GM12875 (cell line): ENCODE data around the gene BHLHA9.

ENCODE experiments used
- H3K4me3 ChIP-seq: one replicate; pipeline ENCODE4 v1.5.1; 2011; ENCODE audit warnings: low read depth, low read length, control low read depth
- TF ChIP-seq, protein P1 (sequence below): IDR thresholded peaks from 2 replicates; pipeline ENCODE4 v1.5.1; 2011; ENCODE audit warnings: low read depth, mild to moderate bottlenecking, control low read depth, inconsistent platforms, low read length, moderate library complexity, borderline replicate concordance; ENCODE audit not compliant: insufficient read depth

The BHLHA9 gene

DNA sequence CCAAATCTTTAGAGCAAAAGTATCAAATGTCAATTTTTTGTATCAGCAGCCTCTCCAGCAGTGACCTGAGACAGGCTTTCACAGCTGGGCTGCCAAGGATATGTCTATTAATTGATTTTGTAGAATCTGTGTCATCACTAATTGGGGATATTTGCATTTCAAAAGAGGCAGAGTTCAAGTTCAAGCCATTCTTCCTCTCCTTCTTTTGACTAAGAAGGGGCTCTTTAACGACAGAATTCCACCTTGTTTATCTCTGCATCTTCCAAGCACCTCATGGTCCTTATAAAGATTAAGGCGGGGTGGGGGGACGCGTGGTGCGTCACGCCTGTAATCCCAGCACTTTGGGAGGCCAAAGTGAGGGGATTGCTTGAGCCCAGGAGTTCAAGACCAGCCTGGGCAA, 15.2 kb upstream of the BHLHA9 start:
- TF ChIP-seq, protein P1, sequence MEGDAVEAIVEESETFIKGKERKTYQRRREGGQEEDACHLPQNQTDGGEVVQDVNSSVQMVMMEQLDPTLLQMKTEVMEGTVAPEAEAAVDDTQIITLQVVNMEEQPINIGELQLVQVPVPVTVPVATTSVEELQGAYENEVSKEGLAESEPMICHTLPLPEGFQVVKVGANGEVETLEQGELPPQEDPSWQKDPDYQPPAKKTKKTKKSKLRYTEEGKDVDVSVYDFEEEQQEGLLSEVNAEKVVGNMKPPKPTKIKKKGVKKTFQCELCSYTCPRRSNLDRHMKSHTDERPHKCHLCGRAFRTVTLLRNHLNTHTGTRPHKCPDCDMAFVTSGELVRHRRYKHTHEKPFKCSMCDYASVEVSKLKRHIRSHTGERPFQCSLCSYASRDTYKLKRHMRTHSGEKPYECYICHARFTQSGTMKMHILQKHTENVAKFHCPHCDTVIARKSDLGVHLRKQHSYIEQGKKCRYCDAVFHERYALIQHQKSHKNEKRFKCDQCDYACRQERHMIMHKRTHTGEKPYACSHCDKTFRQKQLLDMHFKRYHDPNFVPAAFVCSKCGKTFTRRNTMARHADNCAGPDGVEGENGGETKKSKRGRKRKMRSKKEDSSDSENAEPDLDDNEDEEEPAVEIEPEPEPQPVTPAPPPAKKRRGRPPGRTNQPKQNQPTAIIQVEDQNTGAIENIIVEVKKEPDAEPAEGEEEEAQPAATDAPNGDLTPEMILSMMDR, result no peak
- no peak overlapping the region for H3K4me3 ChIP-seq

DNA sequence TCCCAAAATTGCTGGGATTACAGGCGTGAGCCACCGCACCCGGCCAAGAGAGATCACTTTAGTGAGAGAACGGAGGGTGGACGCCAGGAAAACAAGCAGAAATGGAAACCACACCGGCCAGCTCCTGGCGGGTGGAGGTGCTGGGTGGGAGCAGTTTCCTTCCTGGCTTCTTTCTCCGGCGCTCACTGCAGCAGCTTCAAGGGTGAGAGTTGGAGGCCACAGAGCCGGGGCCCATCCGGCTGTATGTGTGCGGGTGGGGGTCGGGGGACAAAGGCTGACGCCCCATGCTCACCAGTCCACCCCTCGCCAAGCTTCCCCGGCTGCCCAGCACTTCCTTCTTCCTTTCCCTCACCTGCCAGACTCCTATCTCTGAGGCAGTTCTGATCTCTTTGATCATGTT, 13.5 kb upstream of the BHLHA9 start:
- TF ChIP-seq, protein P1, result no peak
- H3K4me3 ChIP-seq, result no peak overlapping the region

DNA sequence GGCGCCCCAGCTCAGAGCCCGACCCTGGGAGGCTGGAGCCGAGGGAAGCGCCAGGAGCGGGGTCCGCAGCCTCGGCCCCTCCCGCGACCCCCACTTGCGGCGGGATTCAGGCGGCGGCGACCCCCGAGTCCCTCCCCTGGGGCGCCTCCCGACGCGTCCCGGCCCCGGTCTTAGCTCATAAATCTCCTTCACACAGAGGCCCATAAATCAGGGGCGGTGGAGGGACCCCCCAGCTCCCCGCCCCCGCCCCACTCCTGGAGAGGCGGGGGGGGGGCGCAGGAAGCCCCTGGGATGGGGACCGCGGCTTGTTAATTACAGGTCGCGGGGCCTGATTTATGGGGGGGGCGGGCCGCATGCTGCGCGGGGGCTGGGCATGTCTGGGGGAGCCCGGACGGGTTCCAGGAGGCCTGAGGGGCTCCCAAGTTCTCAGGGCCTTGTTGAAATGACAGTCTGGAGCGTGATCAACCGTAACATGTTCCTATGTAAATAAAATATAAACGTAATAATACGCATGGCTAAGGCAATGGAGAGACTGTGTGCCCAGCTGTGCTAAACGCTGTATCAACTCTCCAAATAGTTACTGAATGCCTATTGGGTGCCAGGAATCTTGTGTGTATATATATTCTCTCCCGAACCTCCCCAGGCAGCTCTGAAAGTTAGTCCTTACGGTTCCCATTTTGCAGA, 10.0 kb upstream of the BHLHA9 start:
- H3K4me3 ChIP-seq, result no peak overlapping the region
- TF ChIP-seq, protein P1, result no peak

DNA sequence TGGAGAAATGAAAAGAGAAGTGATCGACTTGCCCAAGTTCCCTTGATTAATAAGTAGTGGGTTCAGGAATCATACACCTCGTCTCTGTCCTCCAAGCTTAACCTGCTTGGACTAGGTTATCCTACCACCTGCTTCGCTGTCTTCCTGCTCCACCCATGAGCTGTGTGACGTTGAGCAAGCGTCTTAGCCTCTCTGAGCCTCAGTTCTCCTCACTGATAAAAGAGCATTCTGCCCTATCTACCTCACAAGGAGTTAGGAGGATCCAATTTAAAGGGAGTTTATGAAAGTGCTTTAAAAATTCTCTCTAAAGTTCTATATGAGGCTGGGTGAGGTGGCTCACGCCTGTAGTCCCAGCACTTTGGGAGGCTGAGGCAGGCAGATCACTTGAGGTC, 9.5 kb upstream of the BHLHA9 start:
- H3K4me3 ChIP-seq, result no peak overlapping the region
- TF ChIP-seq, protein P1, result no peak

DNA sequence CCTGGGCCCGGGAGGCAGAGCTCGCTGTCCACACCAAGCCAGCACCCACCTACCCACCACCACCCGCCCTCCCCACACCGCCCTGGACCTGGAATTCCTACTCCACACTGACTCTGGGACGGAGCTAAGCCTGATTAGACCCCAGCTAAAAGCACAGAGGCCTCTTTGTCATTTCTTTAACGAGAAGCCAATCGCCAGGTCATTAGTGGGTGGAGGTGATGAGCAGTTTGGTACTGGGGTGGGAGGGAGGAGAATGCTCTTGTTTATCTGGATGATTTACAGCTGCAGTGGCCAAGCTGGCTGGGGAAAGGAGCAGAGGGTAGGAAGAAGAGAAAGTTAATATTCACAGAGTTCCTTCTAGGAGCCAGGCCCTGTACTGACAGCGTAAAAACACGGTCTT, 6.0 kb upstream of the BHLHA9 start:
- TF ChIP-seq, protein P1, result no peak
- no peak overlapping the region for H3K4me3 ChIP-seq

DNA sequence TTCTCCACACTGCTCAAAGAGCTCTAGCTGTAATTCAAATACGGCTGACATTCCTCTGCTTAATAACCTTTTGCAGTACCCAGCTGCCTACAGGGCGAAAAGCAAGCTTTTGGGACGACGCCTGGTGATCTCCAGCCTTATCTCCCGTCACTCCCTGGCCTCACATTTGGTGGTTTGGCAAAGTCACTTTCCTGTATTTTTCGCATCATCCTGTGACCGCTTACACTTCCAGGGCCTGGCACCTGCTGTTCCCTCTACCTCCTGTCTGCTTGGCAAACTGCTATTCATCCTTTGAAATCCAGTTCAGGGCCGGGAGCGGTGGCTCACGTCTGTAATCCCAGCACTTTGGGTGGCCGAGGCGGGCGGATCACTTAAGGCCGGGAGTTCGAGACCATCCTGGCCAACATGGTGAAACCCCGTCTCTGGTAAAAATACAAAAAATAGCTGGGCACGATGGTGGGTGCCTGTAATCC, 2.7 kb upstream of the BHLHA9 start:
- TF ChIP-seq, protein P1, result no peak
- H3K4me3 ChIP-seq, result peak overlapping the region; percentile 77

DNA sequence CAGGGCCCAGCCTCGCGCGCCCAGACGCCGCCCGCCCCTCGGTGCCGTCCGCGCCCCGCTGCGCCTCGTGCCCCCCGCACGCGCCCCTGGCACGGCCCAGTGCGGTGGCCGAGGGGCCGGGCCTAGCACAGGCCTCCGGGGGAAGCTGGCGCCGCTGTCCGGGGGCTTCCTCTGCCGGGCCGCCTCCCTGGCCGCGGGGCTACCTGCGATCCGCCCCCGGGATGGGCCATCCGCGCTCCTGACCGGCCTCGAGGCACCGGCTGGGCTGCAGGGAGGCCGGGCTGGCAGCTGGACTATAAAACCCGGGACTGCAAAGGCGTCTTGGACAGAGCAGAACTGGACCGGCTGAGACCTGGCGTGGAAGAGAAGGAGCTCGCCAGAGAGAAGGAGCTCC, 783 bp downstream of the BHLHA9 start:
- H3K4me3 ChIP-seq, result no peak overlapping the region
- TF ChIP-seq, protein P1, result no peak
